Effector CD4-positive, alpha-beta T cell (primary cell): ENCODE data around the gene B2M.
"Not testable (repeated sequence)": the region's sequence is repeated elsewhere in the genome, so short reads cannot be mapped to it uniquely, and the experiment has no call there.

Source experiments
- DNase-seq: peaks from one replicate; pipeline ENCODE4 v3.0.0-alpha.2; 2020

The B2M gene

DNA sequence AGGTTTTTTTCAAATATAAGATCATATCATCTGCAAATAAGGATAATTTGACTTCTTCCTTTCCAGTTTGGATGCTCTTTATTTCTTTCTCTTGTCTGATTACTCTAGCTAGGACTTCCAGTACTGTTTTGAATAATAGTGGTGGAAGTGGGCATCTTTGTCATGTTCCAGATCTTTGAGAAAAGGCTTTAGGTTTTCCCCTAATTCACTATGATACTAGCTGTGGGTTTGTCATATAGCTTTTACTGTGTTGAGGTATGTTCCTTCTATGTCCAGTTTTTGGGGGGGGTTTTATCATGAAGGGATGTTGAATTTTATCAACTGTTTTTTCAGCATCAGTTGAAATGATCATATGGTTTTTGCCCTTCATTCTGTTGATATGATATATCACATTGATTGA, 10.6 kb upstream of the B2M start:
- not testable (repeated sequence) for DNase-seq

DNA sequence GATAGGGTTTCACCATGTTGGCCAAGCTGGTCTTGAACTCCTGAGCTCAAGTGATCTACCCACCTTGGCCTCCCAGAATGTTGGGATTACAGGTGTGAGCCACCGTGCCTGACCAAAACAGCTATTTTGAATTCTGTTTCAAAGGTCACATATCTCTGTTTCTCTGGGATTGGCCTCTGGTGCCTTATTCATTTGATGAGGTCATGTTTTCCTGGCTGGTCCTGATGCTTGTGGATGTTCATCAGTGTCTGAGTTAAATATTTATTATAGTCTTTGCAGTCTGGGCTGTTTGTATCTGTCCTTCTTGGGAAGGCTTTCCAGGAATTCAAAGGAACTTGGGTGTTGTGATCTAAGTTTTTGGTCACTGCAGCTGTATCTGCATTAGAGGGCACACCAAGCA, 5.3 kb upstream of the B2M start:
- DNase-seq = no peak

DNA sequence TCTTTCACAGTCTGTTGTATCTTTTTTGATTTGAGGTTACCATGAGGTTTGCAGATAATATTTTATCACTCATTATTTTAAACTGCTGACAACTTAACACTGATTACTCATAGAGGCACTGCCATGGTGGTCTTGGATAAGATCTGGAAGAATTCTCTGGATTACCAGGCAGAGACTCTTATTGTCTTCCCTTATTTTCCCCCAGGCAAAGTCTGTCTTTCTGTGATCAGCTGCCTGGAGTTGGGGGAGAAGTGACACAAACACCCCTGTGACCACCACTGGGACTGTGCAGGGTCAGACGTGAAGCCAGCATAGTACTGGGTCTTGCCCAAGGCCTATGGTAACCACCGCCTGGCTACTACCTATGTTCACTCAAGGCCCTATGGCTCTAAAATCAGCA, 4.9 kb upstream of the B2M start:
- no peak for DNase-seq

DNA sequence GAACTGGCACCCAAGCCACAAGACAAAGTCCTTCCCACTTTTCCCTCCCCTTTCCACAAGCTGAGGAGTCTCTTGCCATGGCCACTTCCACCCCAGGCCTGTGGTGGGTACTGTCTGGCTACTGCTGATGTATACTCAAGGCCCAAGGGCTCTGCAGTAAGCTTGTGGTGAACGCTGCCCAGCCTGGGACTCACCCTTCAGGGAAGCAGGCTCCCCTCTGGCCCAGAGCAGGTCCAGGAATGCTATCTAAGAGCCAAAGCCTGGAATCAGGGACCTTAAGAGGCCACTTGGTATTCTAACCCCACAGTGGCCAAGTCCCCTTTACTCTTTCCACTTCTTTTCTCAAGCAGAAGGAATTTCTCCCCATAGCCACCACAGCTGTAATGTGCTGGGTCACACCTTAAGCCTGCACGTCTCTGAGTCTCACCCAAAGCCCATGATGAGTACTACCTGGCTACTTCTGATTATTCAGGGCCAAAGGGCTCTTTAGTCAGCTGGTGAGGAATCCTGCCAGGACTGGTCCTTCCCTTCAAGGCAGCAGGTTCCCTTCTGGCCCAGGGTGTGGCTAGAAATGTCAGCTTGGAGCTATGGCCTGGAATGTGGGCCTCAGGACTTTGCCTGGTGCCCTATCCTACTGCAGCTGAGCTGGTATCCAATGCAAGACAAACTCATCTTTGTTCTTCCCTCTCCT, 4.2 kb upstream of the B2M start:
- no peak for DNase-seq

DNA sequence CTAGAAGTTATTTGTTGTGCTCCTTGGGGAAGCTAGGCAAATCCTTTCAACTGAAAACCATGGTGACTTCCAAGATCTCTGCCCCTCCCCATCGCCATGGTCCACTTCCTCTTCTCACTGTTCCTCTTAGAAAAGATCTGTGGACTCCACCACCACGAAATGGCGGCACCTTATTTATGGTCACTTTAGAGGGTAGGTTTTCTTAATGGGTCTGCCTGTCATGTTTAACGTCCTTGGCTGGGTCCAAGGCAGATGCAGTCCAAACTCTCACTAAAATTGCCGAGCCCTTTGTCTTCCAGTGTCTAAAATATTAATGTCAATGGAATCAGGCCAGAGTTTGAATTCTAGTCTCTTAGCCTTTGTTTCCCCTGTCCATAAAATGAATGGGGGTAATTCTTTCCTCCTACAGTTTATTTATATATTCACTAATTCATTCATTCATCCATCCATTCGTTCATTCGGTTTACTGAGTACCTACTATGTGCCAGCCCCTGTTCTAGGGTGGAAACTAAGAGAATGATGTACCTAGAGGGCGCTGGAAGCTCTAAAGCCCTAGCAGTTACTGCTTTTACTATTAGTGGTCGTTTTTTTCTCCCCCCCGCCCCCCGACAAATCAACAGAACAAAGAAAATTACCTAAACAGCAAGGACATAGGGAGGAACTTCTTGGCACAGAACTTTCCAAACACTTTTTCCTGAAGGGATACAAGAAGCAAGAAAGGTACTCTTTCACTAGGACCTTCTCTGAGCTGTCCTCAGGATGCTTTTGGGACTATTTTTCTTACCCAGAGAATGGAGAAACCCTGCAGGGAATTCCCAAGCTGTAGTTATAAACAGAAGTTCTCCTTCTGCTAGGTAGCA, 851 bp upstream of the B2M start:
- no peak for DNase-seq

DNA sequence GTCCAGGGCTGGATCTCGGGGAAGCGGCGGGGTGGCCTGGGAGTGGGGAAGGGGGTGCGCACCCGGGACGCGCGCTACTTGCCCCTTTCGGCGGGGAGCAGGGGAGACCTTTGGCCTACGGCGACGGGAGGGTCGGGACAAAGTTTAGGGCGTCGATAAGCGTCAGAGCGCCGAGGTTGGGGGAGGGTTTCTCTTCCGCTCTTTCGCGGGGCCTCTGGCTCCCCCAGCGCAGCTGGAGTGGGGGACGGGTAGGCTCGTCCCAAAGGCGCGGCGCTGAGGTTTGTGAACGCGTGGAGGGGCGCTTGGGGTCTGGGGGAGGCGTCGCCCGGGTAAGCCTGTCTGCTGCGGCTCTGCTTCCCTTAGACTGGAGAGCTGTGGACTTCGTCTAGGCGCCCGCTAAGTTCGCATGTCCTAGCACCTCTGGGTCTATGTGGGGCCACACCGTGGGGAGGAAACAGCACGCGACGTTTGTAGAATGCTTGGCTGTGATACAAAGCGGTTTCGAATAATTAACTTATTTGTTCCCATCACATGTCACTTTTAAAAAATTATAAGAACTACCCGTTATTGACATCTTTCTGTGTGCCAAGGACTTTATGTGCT, 527 bp downstream of the B2M start:
- DNase-seq = peak; percentile 42

DNA sequence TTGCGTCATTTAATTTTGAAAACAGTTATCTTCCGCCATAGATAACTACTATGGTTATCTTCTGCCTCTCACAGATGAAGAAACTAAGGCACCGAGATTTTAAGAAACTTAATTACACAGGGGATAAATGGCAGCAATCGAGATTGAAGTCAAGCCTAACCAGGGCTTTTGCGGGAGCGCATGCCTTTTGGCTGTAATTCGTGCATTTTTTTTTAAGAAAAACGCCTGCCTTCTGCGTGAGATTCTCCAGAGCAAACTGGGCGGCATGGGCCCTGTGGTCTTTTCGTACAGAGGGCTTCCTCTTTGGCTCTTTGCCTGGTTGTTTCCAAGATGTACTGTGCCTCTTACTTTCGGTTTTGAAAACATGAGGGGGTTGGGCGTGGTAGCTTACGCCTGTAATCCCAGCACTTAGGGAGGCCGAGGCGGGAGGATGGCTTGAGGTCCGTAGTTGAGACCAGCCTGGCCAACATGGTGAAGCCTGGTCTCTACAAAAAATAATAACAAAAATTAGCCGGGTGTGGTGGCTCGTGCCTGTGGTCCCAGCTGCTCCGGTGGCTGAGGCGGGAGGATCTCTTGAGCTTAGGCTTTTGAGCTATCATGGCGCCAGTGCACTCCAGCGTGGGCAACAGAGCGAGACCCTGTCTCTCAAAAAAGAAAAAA, 1.2 kb downstream of the B2M start:
- peak; percentile 48 for DNase-seq

DNA sequence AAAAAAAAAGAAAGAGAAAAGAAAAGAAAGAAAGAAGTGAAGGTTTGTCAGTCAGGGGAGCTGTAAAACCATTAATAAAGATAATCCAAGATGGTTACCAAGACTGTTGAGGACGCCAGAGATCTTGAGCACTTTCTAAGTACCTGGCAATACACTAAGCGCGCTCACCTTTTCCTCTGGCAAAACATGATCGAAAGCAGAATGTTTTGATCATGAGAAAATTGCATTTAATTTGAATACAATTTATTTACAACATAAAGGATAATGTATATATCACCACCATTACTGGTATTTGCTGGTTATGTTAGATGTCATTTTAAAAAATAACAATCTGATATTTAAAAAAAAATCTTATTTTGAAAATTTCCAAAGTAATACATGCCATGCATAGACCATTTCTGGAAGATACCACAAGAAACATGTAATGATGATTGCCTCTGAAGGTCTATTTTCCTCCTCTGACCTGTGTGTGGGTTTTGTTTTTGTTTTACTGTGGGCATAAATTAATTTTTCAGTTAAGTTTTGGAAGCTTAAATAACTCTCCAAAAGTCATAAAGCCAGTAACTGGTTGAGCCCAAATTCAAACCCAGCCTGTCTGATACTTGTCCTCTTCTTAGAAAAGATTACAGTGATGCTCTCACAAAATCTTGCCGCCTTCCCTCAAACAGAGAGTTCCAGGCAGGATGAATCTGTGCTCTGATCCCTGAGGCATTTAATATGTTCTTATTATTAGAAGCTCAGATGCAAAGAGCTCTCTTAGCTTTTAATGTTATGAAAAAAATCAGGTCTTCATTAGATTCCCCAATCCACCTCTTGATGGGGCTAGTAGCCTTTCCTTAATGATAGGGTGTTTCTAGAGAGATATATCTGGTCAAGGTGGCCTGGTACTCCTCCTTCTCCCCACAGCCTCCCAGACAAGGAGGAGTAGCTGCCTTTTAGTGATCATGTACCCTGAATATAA, 2.0 kb downstream of the B2M start:
- DNase-seq = no peak

DNA sequence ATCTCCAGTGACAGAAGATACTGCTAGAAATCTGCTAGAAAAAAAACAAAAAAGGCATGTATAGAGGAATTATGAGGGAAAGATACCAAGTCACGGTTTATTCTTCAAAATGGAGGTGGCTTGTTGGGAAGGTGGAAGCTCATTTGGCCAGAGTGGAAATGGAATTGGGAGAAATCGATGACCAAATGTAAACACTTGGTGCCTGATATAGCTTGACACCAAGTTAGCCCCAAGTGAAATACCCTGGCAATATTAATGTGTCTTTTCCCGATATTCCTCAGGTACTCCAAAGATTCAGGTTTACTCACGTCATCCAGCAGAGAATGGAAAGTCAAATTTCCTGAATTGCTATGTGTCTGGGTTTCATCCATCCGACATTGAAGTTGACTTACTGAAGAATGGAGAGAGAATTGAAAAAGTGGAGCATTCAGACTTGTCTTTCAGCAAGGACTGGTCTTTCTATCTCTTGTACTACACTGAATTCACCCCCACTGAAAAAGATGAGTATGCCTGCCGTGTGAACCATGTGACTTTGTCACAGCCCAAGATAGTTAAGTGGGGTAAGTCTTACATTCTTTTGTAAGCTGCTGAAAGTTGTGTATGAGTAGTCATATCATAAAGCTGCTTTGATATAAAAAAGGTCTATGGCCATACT, 4.0 kb downstream of the B2M start:
- no peak for DNase-seq

DNA sequence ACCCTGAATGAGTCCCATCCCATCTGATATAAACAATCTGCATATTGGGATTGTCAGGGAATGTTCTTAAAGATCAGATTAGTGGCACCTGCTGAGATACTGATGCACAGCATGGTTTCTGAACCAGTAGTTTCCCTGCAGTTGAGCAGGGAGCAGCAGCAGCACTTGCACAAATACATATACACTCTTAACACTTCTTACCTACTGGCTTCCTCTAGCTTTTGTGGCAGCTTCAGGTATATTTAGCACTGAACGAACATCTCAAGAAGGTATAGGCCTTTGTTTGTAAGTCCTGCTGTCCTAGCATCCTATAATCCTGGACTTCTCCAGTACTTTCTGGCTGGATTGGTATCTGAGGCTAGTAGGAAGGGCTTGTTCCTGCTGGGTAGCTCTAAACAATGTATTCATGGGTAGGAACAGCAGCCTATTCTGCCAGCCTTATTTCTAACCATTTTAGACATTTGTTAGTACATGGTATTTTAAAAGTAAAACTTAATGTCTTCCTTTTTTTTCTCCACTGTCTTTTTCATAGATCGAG, 4.5 kb downstream of the B2M start:
- DNase-seq = no peak

DNA sequence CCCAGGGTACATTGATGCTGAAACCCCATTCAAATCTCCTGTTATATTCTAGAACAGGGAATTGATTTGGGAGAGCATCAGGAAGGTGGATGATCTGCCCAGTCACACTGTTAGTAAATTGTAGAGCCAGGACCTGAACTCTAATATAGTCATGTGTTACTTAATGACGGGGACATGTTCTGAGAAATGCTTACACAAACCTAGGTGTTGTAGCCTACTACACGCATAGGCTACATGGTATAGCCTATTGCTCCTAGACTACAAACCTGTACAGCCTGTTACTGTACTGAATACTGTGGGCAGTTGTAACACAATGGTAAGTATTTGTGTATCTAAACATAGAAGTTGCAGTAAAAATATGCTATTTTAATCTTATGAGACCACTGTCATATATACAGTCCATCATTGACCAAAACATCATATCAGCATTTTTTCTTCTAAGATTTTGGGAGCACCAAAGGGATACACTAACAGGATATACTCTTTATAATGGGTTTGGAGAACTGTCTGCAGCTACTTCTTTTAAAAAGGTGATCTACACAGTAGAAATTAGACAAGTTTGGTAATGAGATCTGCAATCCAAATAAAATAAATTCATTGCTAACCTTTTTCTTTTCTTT, 5.8 kb downstream of the B2M start:
- no peak for DNase-seq

DNA sequence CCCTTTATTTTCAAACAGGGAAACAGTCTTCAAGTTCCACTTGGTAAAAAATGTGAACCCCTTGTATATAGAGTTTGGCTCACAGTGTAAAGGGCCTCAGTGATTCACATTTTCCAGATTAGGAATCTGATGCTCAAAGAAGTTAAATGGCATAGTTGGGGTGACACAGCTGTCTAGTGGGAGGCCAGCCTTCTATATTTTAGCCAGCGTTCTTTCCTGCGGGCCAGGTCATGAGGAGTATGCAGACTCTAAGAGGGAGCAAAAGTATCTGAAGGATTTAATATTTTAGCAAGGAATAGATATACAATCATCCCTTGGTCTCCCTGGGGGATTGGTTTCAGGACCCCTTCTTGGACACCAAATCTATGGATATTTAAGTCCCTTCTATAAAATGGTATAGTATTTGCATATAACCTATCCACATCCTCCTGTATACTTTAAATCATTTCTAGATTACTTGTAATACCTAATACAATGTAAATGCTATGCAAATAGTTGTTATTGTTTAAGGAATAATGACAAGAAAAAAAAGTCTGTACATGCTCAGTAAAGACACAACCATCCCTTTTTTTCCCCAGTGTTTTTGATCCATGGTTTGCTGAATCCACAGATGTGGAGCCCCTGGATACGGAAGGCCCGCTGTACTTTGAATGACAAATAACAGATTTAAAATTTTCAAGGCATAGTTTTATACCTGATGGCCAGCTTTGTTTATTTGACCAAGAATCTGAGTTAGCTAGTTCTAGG, 7.0 kb downstream of the B2M start:
- no peak for DNase-seq

DNA sequence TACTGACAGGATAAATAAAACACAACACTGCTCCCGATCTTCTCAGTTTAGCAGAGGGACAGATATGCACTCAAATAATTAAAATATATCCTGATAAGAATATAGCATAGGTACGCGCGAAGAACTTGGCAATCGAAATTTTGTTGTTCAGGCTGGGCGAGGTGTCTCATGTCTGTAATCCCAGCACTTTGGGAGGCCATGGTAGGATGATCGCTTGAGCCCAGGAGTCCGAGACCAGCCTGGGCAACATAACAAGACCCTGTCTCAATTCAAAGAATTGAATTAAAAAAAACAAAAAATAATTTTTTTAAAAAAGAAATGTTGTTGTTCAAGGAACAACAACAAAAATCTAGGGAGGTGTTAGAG, 7.6 kb downstream of the B2M start:
- no peak for DNase-seq

DNA sequence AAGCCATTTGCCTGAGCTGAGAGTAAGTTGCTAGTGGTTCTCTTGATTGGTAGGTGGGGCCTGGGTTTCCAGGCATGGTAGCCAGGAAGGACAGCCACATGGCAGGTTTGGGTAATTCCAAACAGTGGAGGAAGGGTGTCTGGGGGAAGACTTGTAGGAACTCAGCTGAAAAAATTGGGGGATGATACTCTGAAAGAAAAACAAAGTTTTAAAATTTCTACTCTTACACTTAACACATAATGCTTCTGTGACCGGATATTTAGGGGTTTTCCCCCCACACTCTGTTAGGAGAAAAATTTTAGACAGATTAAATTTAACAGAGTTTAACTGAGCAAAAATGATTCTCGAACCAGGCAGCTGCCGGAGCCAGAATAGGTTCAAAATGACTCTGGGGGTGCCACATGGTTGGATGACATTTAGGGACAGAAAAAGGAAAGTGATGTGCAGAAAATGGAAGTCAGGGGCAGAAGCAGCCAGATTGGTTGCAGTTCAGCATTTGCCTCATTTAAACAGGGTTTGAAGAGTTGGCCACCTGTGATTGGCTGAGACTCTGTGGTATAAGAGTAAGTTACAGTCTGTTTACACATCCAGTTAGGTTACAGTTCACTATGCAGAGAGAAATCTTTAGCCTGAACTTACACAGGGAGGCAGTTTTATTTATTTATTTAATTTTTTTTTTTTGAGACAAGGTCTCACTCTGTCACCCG, 8.1 kb downstream of the B2M start:
- peak; percentile 46 for DNase-seq

DNA sequence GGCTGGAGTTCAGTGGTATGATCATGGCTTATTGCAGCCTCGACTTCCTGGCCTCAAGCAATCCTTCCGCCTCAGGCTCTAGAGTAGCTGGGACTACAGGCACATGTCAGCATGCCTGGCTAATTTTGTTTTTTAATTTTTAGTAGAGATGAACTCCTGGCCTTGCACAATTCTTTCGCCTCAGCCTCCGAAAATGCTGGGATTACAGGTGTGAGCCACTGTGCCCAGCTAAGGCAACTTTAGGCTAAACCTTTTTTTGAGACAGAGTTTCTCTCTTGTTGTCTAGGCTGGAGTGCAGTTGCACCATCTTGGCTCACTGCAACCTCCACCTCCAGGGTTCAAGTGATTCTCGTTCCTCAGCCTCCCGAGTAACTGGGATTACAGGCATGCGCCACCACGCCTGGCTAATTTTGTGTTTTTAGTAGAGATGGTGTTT, 8.7 kb downstream of the B2M start:
- not testable (repeated sequence) for DNase-seq

DNA sequence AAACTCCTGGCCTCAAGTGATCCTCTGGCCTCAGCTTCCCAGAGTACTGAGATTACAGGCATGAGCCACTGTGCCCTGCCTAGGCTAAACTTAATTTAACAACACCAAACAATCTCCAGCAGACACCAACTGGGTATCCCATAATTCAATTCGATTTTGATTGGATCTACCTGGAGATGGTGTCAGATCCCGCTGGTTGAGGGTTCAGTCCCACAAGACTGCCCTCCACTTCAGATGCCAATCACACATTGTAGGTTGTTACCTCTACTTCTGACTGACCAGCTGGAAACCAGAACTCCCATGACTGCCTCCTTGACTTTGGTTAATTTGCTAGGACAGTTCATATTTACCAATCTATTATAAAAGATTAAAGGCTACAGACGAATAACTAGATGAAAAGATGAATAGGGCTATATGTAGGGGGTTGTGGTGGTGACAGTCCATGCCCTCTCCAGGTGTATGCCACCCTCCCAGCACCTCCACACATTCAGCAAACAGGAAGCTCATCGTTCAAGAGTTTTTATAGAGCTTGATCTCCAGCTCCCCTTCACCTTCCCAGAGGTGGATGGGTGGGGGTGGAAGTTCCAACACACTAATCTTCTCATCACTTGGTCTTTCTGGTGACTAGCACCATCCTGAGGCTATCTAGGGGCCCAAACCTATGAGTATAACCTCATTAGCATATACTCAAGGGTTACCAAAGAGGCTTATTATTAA, 9.3 kb downstream of the B2M start:
- DNase-seq = no peak

DNA sequence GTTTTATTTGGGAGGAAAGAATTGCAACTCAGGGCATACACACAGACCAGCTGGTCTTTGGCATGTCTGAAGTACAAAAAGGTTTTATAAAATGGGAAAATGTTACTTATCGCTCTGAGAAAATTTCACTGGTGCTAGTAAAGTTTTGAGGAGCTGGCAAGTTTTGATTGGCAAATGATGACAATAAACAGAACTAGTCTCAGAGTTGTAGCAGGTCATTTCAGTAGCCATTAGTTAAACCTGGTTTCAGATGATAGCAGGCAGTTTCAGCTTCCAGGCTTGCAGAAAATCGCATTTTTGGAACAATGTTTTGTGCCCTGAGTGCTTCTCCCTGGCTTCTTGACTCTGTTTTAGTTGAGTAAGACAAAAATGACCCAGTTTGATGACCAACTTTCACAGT, 10.7 kb downstream of the B2M start:
- no peak for DNase-seq

DNA sequence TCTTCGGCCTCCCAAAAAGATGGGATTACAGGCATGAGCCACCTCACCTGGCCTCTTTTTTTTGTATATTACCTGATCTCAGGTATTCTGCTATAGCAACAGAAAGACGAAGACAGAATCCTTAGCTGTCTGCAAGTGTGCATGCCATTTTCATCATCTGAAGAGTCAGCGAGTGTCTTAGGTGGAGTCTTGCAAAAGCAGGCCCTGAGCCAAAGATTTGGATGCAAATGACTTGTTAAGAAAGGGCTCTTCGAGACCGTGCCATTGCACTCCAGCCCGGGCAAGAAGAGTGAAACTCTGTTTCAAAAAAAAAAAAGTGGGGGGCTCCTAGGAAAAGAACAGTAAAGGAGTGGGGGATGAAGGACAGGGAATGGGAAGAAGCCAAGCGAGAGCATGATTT, 14.8 kb downstream of the B2M start:
- no peak for DNase-seq
